GM04504 (cell line): ENCODE data around the gene SIX2.

ENCODE experiments used
- DNase-seq: peaks from one replicate; pipeline ENCODE4 v3.0.0-alpha.2; 2012; ENCODE audit warnings: low read depth

The SIX2 gene

GRCh38 chr2:45018023-45018422 is 8.8 kb upstream of the SIX2 start:
- DNase-seq: no peak

GRCh38 chr2:45014831-45015230 is 5.6 kb upstream of the SIX2 start:
- no peak for DNase-seq

- DNase-seq: no peak
Measured at GRCh38 chr2:45014016-45014702, 4.9 kb upstream of the SIX2 start.

GRCh38 chr2:45013229-45014015 is 4.2 kb upstream of the SIX2 start:
- DNase-seq: no peak

GRCh38 chr2:45012733-45013132 is 3.5 kb upstream of the SIX2 start:
- no peak for DNase-seq

GRCh38 chr2:45011621-45012602 is 2.7 kb upstream of the SIX2 start:
- no peak for DNase-seq

- no peak for DNase-seq
Measured at GRCh38 chr2:45011121-45011520, 1.9 kb upstream of the SIX2 start.

GRCh38 chr2:45010702-45011012 is 1.4 kb upstream of the SIX2 start:
- DNase-seq: no peak

- DNase-seq: no peak
Measured at GRCh38 chr2:45009928-45010701, 863 bp upstream of the SIX2 start.

- no peak for DNase-seq
Measured at GRCh38 chr2:45008296-45009129, 739 bp downstream of the SIX2 start.

- no peak for DNase-seq
Measured at GRCh38 chr2:45007961-45008295, 1.3 kb downstream of the SIX2 start.

GRCh38 chr2:45006942-45007287 is 2.3 kb downstream of the SIX2 start:
- DNase-seq: no peak

GRCh38 chr2:45006041-45006941 is 3.0 kb downstream of the SIX2 start:
- no peak for DNase-seq

GRCh38 chr2:45005261-45006002 is 3.8 kb downstream of the SIX2 start:
- DNase-seq: no peak

- DNase-seq: no peak
Measured at GRCh38 chr2:45004562-45005191, 4.6 kb downstream of the SIX2 start.

GRCh38 chr2:45003579-45004551 is 5.4 kb downstream of the SIX2 start:
- no peak for DNase-seq

- no peak for DNase-seq
Measured at GRCh38 chr2:45002686-45003085, 6.6 kb downstream of the SIX2 start.
